Caco-2 (cell line): ENCODE results near the gene ITGA11. TPM values are rescaled to one million over a fixed set of nuclear protein-coding genes. Genes with fewer than 3 reads are reported as not detected.

Experiments used
- BruUV-seq: library from RNA; stranded (reverse); fragments of 400-500 nt; replicated peaks from 2 replicates; lab custom pipeline; 2021; lab: Mats Ljungman, UMichigan
- CTCF ChIA-PET: fragments of 300-600 bp; sonication (Branson Sonifier 250); formaldehyde crosslinking; loops from one replicate; lab custom pipeline; 2022; ENCODE audit warnings: antibody characterized with exemption; lab: Charles Lee
- POLR2A ChIA-PET: fragments of 300-600 bp; sonication (Branson Sonifier 250); formaldehyde crosslinking; loops from one replicate; lab custom pipeline; 2022; ENCODE audit warnings: antibody characterized with exemption; lab: Charles Lee
- DNase-seq, 2 experiments: peaks; one replicate each; pipeline versions ENCODE4 v3.0.0 to v3.0.0-alpha.2; 2020 to 2022
- H3K27me3 ChIP-seq: replicated peaks from 2 replicates; pipeline ENCODE4 v1.6.0; 2011; ENCODE audit warnings: low read length; ENCODE audit not compliant: control insufficient read depth, insufficient read depth
- H3K36me3 ChIP-seq: 2 replicates; pipeline ENCODE4 v1.5.1; 2011; ENCODE audit warnings: low read length; ENCODE audit not compliant: control insufficient read depth, insufficient read depth
- H3K4me1 ChIP-seq: fragments of 250-450 bp; sonication (Bioruptor Pico); 2 replicates; pipeline ENCODE4 v1.5.1; 2020; ENCODE audit warnings: mild to moderate bottlenecking
- H3K4me3 ChIP-seq: 2 replicates; pipeline ENCODE4 v1.5.1; 2011; ENCODE audit warnings: low read depth, mild to moderate bottlenecking, control low read depth, low read length
- H3K9me3 ChIP-seq: fragments of 250-450 bp; sonication (Bioruptor Pico); 2 replicates; pipeline ENCODE4 v1.5.1; 2020; ENCODE audit warnings: mild to moderate bottlenecking, moderate library complexity
- H3K27ac Mint-ChIP-seq: one replicate; pipeline ENCODE4 v1.8.0; 2022; ENCODE audit warnings: mixed read lengths; ENCODE audit not compliant: unreplicated experiment
- H3K27me3 Mint-ChIP-seq: one replicate; pipeline ENCODE4 v1.8.0; 2022; ENCODE audit warnings: mixed read lengths; ENCODE audit not compliant: insufficient read depth, unreplicated experiment
- H3K36me3 Mint-ChIP-seq: one replicate; pipeline ENCODE4 v1.8.0; 2022; ENCODE audit warnings: mild to moderate bottlenecking, mixed read lengths; ENCODE audit not compliant: insufficient read depth, unreplicated experiment
- H3K4me1 Mint-ChIP-seq: one replicate; pipeline ENCODE4 v1.8.0; 2022; ENCODE audit warnings: low read depth, mixed read lengths; ENCODE audit not compliant: unreplicated experiment
- H3K4me3 Mint-ChIP-seq: one replicate; pipeline ENCODE4 v1.8.0; 2022; ENCODE audit warnings: mild to moderate bottlenecking, moderate library complexity, mixed read lengths; ENCODE audit not compliant: unreplicated experiment
- H3K9me3 Mint-ChIP-seq: one replicate; pipeline ENCODE4 v1.8.0; 2022; ENCODE audit warnings: mixed read lengths; ENCODE audit not compliant: unreplicated experiment
- CTCF ChIP-seq, 2 experiments: fragments of 200-600 bp in 1 of 2; IDR thresholded peaks; 1 replicate in 1 of 2; 2 replicates in 1 of 2; pipeline versions ENCODE4 v1.5.1 to v1.8.0; 2011 to 2022; ENCODE audit warnings: antibody characterized with exemption in 1 of 2, control low read depth in 1 of 2, inconsistent platforms in 1 of 2, low read depth in 1 of 2, low read length in 1 of 2, mild to moderate bottlenecking in 1 of 2, moderate library complexity in 1 of 2; ENCODE audit not compliant: insufficient read depth in 1 of 2, severe bottlenecking in 1 of 2, unreplicated experiment in 1 of 2
- intact Hi-C: fragments of 100-400 bp; cut with micrococcal nuclease; formaldehyde crosslinking; loops from one replicate; pipeline ENCODE4 v1.10.0; 2022; ENCODE audit not compliant: unreplicated experiment
- total RNA-seq: library from RNA; stranded (reverse); gene quantifications from 2 replicates; pipeline ENCODE4 v1.2.3, GENCODE V29; 2022

Gene ITGA11
- total RNA-seq, 1 experiment from 2014 or later, result 0.18 TPM

GRCh38 chr15:68421798-68422402 lies 10.1 kb downstream of the ITGA11 start:
- no peaks in the 10 kb centered on the region for H3K27me3 Mint-ChIP-seq
- Histone ChIP-seq H3K36me3 (no peaks in the 10 kb centered on the region; the same call in 1 of the 2 replicates), H3K9me3 (no peaks in the 10 kb centered on the region), H3K27me3 (no peaks in the 10 kb centered on the region), H3K4me3 (peak overlapping the region; percentile 43), H3K4me1 (peaks cover 32% of the 10 kb centered on the region)
- peak overlapping the region; percentile 83 for H3K4me3 Mint-ChIP-seq
- TF ChIP-seq CTCF (IDR thresholded peaks at IDR 0.05; ENCODE audit: insufficient read depth in 1 of 2, low read depth in 1 of 2, low read length in 1 of 2, severe bottlenecking in 1 of 2, unreplicated experiment in 1 of 2), result no peak
- H3K27ac Mint-ChIP-seq, result peak overlapping the region; percentile 93
- peaks cover 7% of the 10 kb centered on the region for H3K36me3 Mint-ChIP-seq
- POLR2A ChIA-PET, result no interaction called here
- BruUV-seq, result TSS peak; percentile 84
- intact Hi-C loops, result no loop called here
- no peak for DNase-seq
- peaks cover 24% of the 10 kb centered on the region for H3K4me1 Mint-ChIP-seq
- no peaks in the 10 kb centered on the region for H3K9me3 Mint-ChIP-seq
- CTCF ChIA-PET, result no interaction called here

GRCh38 chr15:68421115-68421551 lies 10.8 kb downstream of the ITGA11 start:
- Mint-ChIP-seq H3K9me3 (no peaks in the 10 kb centered on the region), H3K27ac (peak overlapping the region; percentile 93), H3K36me3 (peaks cover 7% of the 10 kb centered on the region), H3K27me3 (no peaks in the 10 kb centered on the region), H3K4me3 (peak overlapping the region; percentile 83), H3K4me1 (peaks cover 24% of the 10 kb centered on the region)
- no peak for TF ChIP-seq CTCF (IDR thresholded peaks at IDR 0.05; ENCODE audit: insufficient read depth in 1 of 2, low read depth in 1 of 2, low read length in 1 of 2, severe bottlenecking in 1 of 2, unreplicated experiment in 1 of 2)
- POLR2A ChIA-PET, result no interaction called here
- DNase-seq, result peak; percentile 84 to 91
- CTCF ChIA-PET, result no interaction called here
- Histone ChIP-seq H3K4me3 (peak overlapping the region; percentile 43), H3K36me3 (no peaks in the 10 kb centered on the region; the same call in 1 of the 2 replicates), H3K9me3 (no peaks in the 10 kb centered on the region), H3K27me3 (no peaks in the 10 kb centered on the region), H3K4me1 (peaks cover 32% of the 10 kb centered on the region)
- no TSS peak for BruUV-seq
- intact Hi-C loops, result no loop called here

GRCh38 chr15:68420186-68420684 lies 11.7 kb downstream of the ITGA11 start:
- Histone ChIP-seq H3K4me1 (peaks cover 32% of the 10 kb centered on the region), H3K4me3 (no peak overlapping the region), H3K9me3 (no peaks in the 10 kb centered on the region), H3K36me3 (no peaks in the 10 kb centered on the region; the same call in 1 of the 2 replicates), H3K27me3 (no peaks in the 10 kb centered on the region)
- ChIA-PET CTCF (no interaction called here), POLR2A (no interaction called here)
- intact Hi-C loops, result no loop called here
- H3K36me3 Mint-ChIP-seq, result peaks cover 7% of the 10 kb centered on the region
- peaks cover 24% of the 10 kb centered on the region for H3K4me1 Mint-ChIP-seq
- H3K9me3 Mint-ChIP-seq, result no peaks in the 10 kb centered on the region
- no TSS peak for BruUV-seq
- peak overlapping the region; percentile 83 for H3K4me3 Mint-ChIP-seq
- no peaks in the 10 kb centered on the region for H3K27me3 Mint-ChIP-seq
- peak in 1 of 2 experiments; percentile 20 for DNase-seq
- no peak for TF ChIP-seq CTCF (IDR thresholded peaks at IDR 0.05; ENCODE audit: insufficient read depth in 1 of 2, low read depth in 1 of 2, low read length in 1 of 2, severe bottlenecking in 1 of 2, unreplicated experiment in 1 of 2)
- peak overlapping the region; percentile 93 for H3K27ac Mint-ChIP-seq
